ENCODE data around the gene FBXL14.

DNA sequence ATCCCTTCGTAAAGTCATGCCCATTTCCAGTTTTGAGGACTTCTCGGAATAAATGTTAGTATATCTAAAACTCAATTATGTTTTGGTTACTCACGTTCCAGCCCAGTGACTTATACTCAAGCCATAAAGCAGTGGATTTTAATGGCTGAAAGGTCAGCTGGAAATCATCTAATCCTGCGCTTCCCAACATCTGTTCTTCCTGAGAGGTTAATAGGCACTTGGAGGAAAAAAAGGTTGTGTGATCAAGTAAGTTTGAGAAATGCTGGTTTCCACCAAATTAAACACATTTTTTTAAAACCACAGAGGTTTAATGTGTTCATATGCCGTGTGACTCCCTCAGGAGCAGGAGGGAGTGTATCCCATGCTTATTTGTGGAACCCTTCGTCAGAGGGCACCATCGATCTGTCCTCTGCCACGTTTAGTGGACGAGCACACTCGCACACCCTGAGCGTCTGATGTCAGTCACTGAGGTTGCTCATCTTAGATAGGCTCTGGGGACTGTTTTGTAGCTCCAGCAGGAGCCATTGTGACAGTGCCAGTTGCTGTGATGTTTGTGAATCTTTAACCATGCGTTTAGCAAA, 41.4 kb downstream of the FBXL14 start:
- no peak for TF ChIP-seq MXI1 (conservative IDR thresholded peaks at IDR 0.05; ENCODE audit: poor library complexity, severe bottlenecking)
- no peak for TF ChIP-seq EZH2 (IDR thresholded peaks at IDR 0.05; ENCODE audit: borderline replicate concordance, insufficient read depth, low read length, poor library complexity, severe bottlenecking)
- TF ChIP-seq, protein P1, sequence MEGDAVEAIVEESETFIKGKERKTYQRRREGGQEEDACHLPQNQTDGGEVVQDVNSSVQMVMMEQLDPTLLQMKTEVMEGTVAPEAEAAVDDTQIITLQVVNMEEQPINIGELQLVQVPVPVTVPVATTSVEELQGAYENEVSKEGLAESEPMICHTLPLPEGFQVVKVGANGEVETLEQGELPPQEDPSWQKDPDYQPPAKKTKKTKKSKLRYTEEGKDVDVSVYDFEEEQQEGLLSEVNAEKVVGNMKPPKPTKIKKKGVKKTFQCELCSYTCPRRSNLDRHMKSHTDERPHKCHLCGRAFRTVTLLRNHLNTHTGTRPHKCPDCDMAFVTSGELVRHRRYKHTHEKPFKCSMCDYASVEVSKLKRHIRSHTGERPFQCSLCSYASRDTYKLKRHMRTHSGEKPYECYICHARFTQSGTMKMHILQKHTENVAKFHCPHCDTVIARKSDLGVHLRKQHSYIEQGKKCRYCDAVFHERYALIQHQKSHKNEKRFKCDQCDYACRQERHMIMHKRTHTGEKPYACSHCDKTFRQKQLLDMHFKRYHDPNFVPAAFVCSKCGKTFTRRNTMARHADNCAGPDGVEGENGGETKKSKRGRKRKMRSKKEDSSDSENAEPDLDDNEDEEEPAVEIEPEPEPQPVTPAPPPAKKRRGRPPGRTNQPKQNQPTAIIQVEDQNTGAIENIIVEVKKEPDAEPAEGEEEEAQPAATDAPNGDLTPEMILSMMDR (IDR thresholded peaks at IDR 0.05; ENCODE audit: poor library complexity, severe bottlenecking) = no peak
- no peak for TF ChIP-seq RAD21 (conservative IDR thresholded peaks at IDR 0.05)
- TF ChIP-seq SMC3 (conservative IDR thresholded peaks at IDR 0.05; ENCODE audit: poor library complexity) = no peak
- no peak for TF ChIP-seq EP300 (conservative IDR thresholded peaks at IDR 0.05; ENCODE audit: poor library complexity, severe bottlenecking)
- TF ChIP-seq POLR2AphosphoS5 (IDR thresholded peaks at IDR 0.05) = no peak
